Progenitor cell of endocrine pancreas (in vitro differentiated cells): ENCODE data around the gene HDLBP. TPM values are rescaled to one million over a fixed set of nuclear protein-coding genes. Genes with fewer than 3 reads are reported as not detected.
"Not testable (repeated sequence)": the region's sequence is repeated elsewhere in the genome, so short reads cannot be mapped to it uniquely, and the experiment has no call there.

Experiments used
- DNase-seq: peaks from one replicate; pipeline ENCODE4 v3.0.0; 2021; ENCODE audit warnings: low spot score; ENCODE audit not compliant: unreplicated experiment
- H3K27ac Mint-ChIP-seq: 2 replicates; pipeline ENCODE4 v1.8.0; 2021; ENCODE audit warnings: mild to moderate bottlenecking, moderate library complexity, mixed read lengths
- H3K27me3 Mint-ChIP-seq: 2 replicates; pipeline ENCODE4 v1.8.0; 2021; ENCODE audit warnings: mixed read lengths
- H3K36me3 Mint-ChIP-seq: 2 replicates; pipeline ENCODE4 v1.8.0; 2022; ENCODE audit warnings: mixed read lengths; ENCODE audit not compliant: insufficient read depth
- H3K4me1 Mint-ChIP-seq: 2 replicates; pipeline ENCODE4 v1.8.0; 2021; ENCODE audit warnings: low read depth, mixed read lengths
- H3K4me3 Mint-ChIP-seq: 2 replicates; pipeline ENCODE4 v1.8.0; 2021; ENCODE audit warnings: low read depth, mild to moderate bottlenecking, moderate library complexity, mixed read lengths
- H3K9me3 Mint-ChIP-seq: 2 replicates; pipeline ENCODE4 v1.8.0; 2021; ENCODE audit warnings: low read depth, mixed read lengths
- CTCF ChIP-seq: fragments of 200-600 bp; sonication (generic); IDR thresholded peaks from one replicate; pipeline ENCODE4 v1.5.0; 2021; ENCODE audit warnings: antibody characterized with exemption, mild to moderate bottlenecking; ENCODE audit not compliant: unreplicated experiment
- total RNA-seq: library from RNA; stranded (reverse); gene quantifications from 2 replicates; pipeline ENCODE4 v1.2.1, GENCODE V29; 2021

The HDLBP gene
- total RNA-seq, 1 donor from 2014 or later, result 388 TPM

- Mint-ChIP-seq H3K27ac (no peak overlapping the region), H3K27me3 (no peaks in the 10 kb centered on the region), H3K4me1 (peaks cover 20% of the 10 kb centered on the region), H3K36me3 (no peaks in the 10 kb centered on the region), H3K9me3 (no peaks in the 10 kb centered on the region), H3K4me3 (no peak overlapping the region)
- no peak for DNase-seq
- TF ChIP-seq CTCF, result no peak
These were observed 13.4 kb downstream of the HDLBP start for GRCh38 chr2:241302083-241302482.

GRCh38 chr2:241300000-241300399, 15.5 kb downstream of the HDLBP start:
- no peak for TF ChIP-seq CTCF
- no peak overlapping the region for H3K27ac Mint-ChIP-seq
- DNase-seq, result no peak
- no peak overlapping the region for H3K4me3 Mint-ChIP-seq
- peaks cover 18% of the 10 kb centered on the region for H3K4me1 Mint-ChIP-seq
- H3K9me3 Mint-ChIP-seq, result peaks cover 3% of the 10 kb centered on the region
- peaks cover 7% of the 10 kb centered on the region for H3K36me3 Mint-ChIP-seq
- H3K27me3 Mint-ChIP-seq, result no peaks in the 10 kb centered on the region

DNA sequence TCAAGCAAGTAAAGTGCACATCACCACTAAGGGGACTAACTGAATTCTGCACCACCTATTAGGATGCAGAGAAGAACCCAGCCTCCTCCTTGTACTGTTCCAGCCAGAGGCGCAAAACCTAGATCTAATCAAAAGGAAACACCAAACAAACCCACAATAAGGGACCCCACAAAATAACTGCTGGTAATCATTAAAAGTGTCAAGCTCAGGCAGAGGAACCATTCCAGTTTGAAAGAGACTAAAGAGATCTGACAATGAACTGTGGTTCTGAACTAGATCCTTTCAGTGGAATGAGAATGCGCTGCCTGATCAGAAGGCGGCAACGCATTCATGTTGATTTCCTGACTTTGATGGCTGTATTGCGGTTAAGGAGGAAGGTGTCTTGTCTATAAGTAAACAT, 16.8 kb downstream of the HDLBP start:
- no peaks in the 10 kb centered on the region for H3K27me3 Mint-ChIP-seq
- no peak overlapping the region for H3K4me3 Mint-ChIP-seq
- no peak for DNase-seq
- H3K27ac Mint-ChIP-seq, result no peak overlapping the region
- H3K9me3 Mint-ChIP-seq, result peaks cover 3% of the 10 kb centered on the region
- peaks cover 7% of the 10 kb centered on the region for H3K36me3 Mint-ChIP-seq
- H3K4me1 Mint-ChIP-seq, result peaks cover 16% of the 10 kb centered on the region
- no peak for TF ChIP-seq CTCF

DNA sequence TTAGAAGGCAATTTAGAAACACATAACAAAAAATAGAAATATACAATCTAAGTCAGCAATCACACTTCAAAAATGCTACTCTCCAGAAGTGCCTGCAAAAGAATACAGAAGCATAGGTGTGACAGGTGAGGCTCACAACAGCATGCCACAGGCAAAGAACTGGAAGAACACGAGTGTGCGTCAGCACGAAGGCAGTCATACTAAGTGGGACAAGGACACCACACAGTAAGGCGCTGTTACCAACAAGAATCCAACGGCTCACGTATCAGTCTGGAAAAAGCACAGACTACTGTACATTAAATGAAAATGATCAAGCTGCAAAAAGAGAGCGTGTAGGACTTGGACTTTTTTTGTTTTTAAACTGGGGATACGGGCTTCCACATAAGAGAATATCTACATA, 18.7 kb downstream of the HDLBP start:
- peaks cover 10% of the 10 kb centered on the region for H3K4me1 Mint-ChIP-seq
- no peaks in the 10 kb centered on the region for H3K27me3 Mint-ChIP-seq
- DNase-seq, result no peak
- no peak for TF ChIP-seq CTCF
- H3K4me3 Mint-ChIP-seq, result no peak overlapping the region
- peaks cover 7% of the 10 kb centered on the region for H3K36me3 Mint-ChIP-seq
- H3K27ac Mint-ChIP-seq, result peak overlapping the region; percentile 79
- H3K9me3 Mint-ChIP-seq, result peaks cover 3% of the 10 kb centered on the region

DNA sequence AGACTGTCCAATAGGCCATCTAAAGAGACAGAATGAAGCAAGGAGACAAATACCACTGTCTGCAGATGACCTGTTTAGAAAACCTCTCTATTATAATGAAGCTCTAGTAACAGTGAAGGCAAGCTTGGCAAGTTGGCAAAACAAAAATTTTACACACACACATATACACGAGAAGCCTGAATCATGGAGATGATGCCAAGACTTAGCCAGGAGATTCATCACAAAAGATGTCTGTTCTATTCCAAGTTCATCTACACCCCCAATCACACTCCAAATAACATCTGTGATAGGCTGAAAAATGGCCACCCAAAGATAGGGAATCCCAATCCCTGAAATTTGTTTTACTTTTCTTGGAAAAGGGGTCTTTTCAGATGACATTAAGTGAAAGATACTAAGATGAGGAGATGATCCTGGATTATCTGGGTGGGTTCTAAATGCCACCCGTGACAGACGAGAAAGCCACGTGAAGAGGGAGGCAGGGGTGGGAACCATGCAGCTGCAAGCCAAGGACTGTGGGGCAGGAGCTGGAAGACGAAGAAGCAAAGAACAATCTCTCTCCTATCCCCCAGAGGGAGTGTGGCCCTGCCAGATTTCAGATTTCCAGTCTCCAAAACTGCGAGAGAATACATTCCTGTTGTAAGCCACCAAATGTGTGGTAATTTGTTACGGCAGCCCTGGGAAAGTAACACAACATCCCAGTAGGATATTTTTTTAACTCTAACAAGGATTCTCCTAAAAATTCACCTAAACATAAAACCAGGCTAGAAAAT, 20.0 kb downstream of the HDLBP start:
- TF ChIP-seq CTCF, result no peak
- Mint-ChIP-seq H3K36me3 (peaks cover 7% of the 10 kb centered on the region), H3K27me3 (no peaks in the 10 kb centered on the region), H3K4me3 (no peak overlapping the region), H3K9me3 (peaks cover 3% of the 10 kb centered on the region), H3K4me1 (peaks cover 10% of the 10 kb centered on the region), H3K27ac (no peak overlapping the region)
- no peak for DNase-seq

GRCh38 chr2:241293378-241293797, 22.1 kb downstream of the HDLBP start:
- H3K27ac Mint-ChIP-seq, result not testable (repeated sequence)

More at GRCh38 chr2:241293378-241293797, 22.1 kb downstream of the HDLBP start:
- not testable (repeated sequence) for H3K4me3 Mint-ChIP-seq, H3K4me1 Mint-ChIP-seq, H3K36me3 Mint-ChIP-seq, H3K27me3 Mint-ChIP-seq, H3K9me3 Mint-ChIP-seq, DNase-seq
